GM23338 (cell line): ENCODE results near the gene ARFIP1. TPM values are rescaled to one million over a fixed set of nuclear protein-coding genes. Genes with fewer than 3 reads are reported as not detected.

Experiments
- ATAC-seq: fragments of 200-7000 bp; cut with Tn5 transposase; 3 replicates; pipeline ENCODE4 v1.9.1; 2020
- DNase-seq: peaks from one replicate; pipeline ENCODE4 v3.0.0-alpha.2; 2015; ENCODE audit warnings: low spot score
- H2AFZ ChIP-seq: fragments of 200-600 bp; sonication (generic); 2 replicates; pipeline ENCODE4 v1.8.0; 2016; ENCODE audit warnings: antibody characterized with exemption, mild to moderate bottlenecking, moderate library complexity
- H3F3A ChIP-seq: fragments of 200-600 bp; sonication (generic); replicated peaks from 2 replicates; pipeline ENCODE4 v1.8.0; 2017; ENCODE audit warnings: antibody characterized with exemption, mixed run types, low read depth
- H3K27ac ChIP-seq: fragments of 200-600 bp; sonication (generic); 2 replicates; pipeline ENCODE4 v1.6.1; 2016; ENCODE audit warnings: low read depth
- H3K27me3 ChIP-seq: fragments of 200-600 bp; sonication (generic); 2 replicates; pipeline ENCODE4 v1.8.0; 2016; ENCODE audit warnings: mild to moderate bottlenecking, mixed run types, moderate library complexity; ENCODE audit not compliant: insufficient read depth
- H3K36me3 ChIP-seq: fragments of 200-600 bp; sonication (generic); 2 replicates; pipeline ENCODE4 v1.8.0; 2016; ENCODE audit warnings: mild to moderate bottlenecking; ENCODE audit not compliant: insufficient read depth
- H3K4me1 ChIP-seq: fragments of 200-600 bp; sonication (generic); 2 replicates; pipeline ENCODE4 v1.8.0; 2016; ENCODE audit warnings: mild to moderate bottlenecking, moderate library complexity; ENCODE audit not compliant: insufficient read depth
- H3K4me2 ChIP-seq: fragments of 200-600 bp; sonication (generic); 2 replicates; pipeline ENCODE4 v1.7.1; 2017; ENCODE audit warnings: mixed run types
- H3K4me3 ChIP-seq: fragments of 200-600 bp; sonication (generic); 2 replicates; pipeline ENCODE4 v1.6.1; 2016; ENCODE audit warnings: mixed run types
- H3K79me2 ChIP-seq: fragments of 200-600 bp; sonication (generic); replicated peaks from 2 replicates; pipeline ENCODE4 v1.8.0; 2017; ENCODE audit warnings: mild to moderate bottlenecking; ENCODE audit not compliant: insufficient read depth
- H3K9me2 ChIP-seq: fragments of 200-600 bp; sonication (generic); 2 replicates; pipeline ENCODE4 v1.8.0; 2017; ENCODE audit not compliant: insufficient read depth
- H4K20me1 ChIP-seq: fragments of 200-600 bp; sonication (generic); replicated peaks from 2 replicates; pipeline ENCODE4 v1.8.0; 2017; ENCODE audit warnings: mild to moderate bottlenecking; ENCODE audit not compliant: insufficient read depth
- H3K27ac Mint-ChIP-seq: 2 replicates; pipeline ENCODE4 v1.8.0; 2020; ENCODE audit warnings: inconsistent platforms, mild to moderate bottlenecking, moderate library complexity, mixed read lengths
- H3K27me3 Mint-ChIP-seq: 3 replicates; pipeline ENCODE4 v1.8.0; 2022; ENCODE audit warnings: low read depth, mild to moderate bottlenecking, moderate library complexity, mixed read lengths, inconsistent platforms; ENCODE audit not compliant: insufficient read depth, poor library complexity
- H3K36me3 Mint-ChIP-seq: 3 replicates; pipeline ENCODE4 v1.8.0; 2021; ENCODE audit warnings: low read depth, mild to moderate bottlenecking, inconsistent platforms, moderate library complexity, mixed read lengths
- H3K4me1 Mint-ChIP-seq: 3 replicates; pipeline ENCODE4 v1.8.0; 2020; ENCODE audit warnings: mild to moderate bottlenecking, inconsistent platforms, mixed read lengths
- H3K4me3 Mint-ChIP-seq: 3 replicates; pipeline ENCODE4 v1.8.0; 2021; ENCODE audit warnings: moderate library complexity, mild to moderate bottlenecking, inconsistent platforms, mixed read lengths
- H3K9me3 Mint-ChIP-seq: 3 replicates; pipeline ENCODE4 v1.8.0; 2020; ENCODE audit warnings: moderate library complexity, mild to moderate bottlenecking, inconsistent platforms, mixed read lengths
- CREB1 ChIP-seq: fragments of 250-450 bp; sonication (Bioruptor Pico); IDR thresholded peaks from 2 replicates; pipeline ENCODE4 v1.5.0; 2020; ENCODE audit warnings: low read depth, mild to moderate bottlenecking, moderate library complexity
- ETS1 ChIP-seq: IDR thresholded peaks from 2 replicates; pipeline ENCODE4 v1.6.1; 2016; ENCODE audit warnings: antibody characterized with exemption
- EZH2 ChIP-seq: fragments of 200-600 bp; sonication (generic); IDR thresholded peaks from one replicate; pipeline ENCODE4 v1.8.0; 2017; ENCODE audit warnings: antibody characterized with exemption, mild to moderate bottlenecking, low read depth; ENCODE audit not compliant: unreplicated experiment
- EZH2phosphoT487 ChIP-seq: fragments of 200-600 bp; sonication (generic); IDR thresholded peaks from one replicate; pipeline ENCODE4 v1.8.1; 2018; ENCODE audit warnings: antibody characterized with exemption; ENCODE audit not compliant: unreplicated experiment
- JUNB ChIP-seq: IDR thresholded peaks from one replicate; pipeline ENCODE4 v1.6.1; 2016; ENCODE audit warnings: antibody characterized with exemption; ENCODE audit not compliant: unreplicated experiment
- NANOG ChIP-seq: IDR thresholded peaks from 2 replicates; pipeline ENCODE4 v1.6.1; 2016; ENCODE audit warnings: antibody characterized with exemption, borderline replicate concordance
- POLR2AphosphoS5 ChIP-seq: IDR thresholded peaks from 2 replicates; pipeline ENCODE4 v1.6.1; 2016; ENCODE audit warnings: antibody characterized with exemption, low read depth
- REST ChIP-seq: IDR thresholded peaks from one replicate; pipeline ENCODE4 v1.6.1; 2018; ENCODE audit warnings: antibody characterized with exemption; ENCODE audit not compliant: unreplicated experiment
- STAT1 ChIP-seq: IDR thresholded peaks from one replicate; pipeline ENCODE4 v1.6.1; 2016; ENCODE audit warnings: antibody characterized with exemption; ENCODE audit not compliant: unreplicated experiment
- ZNF114 ChIP-seq: fragments of 250-450 bp; sonication (Bioruptor Pico); IDR thresholded peaks from 2 replicates; pipeline ENCODE4 v1.5.0; 2020; ENCODE audit warnings: mild to moderate bottlenecking, moderate library complexity
- polyA plus RNA-seq: library from polyadenylated mRNA; unstranded; fragments of >200 nt; fragmentation: Nextera tagmentation; extraction: Ambion mirVana; gene quantifications from 2 replicates; pipeline ENCODE4 v1.2.1, GENCODE V29; 2016
- total RNA-seq: library from RNA; depleted of rRNA; stranded (reverse); fragments of >200 nt; shearing (Covaris generic); gene quantifications from 2 replicates; pipeline ENCODE4 v1.2.3, GENCODE V29; 2014
- TF ChIP-seq, protein P1 (sequence below), 2 experiments: fragments of 200-600 bp in 1 of 2; sonication (generic) in 1 of 2; conservative IDR thresholded peaks; 2 replicates each; pipeline versions ENCODE4 v1.5.1 to v1.6.1; 2016 to 2017; ENCODE audit warnings: antibody characterized with exemption in 2 of 2, low read depth in 2 of 2, mild to moderate bottlenecking in 2 of 2, moderate library complexity in 1 of 2
- TF ChIP-seq, protein P2 (sequence below): fragments of 250-450 bp; sonication (Bioruptor Pico); IDR thresholded peaks from 2 replicates; pipeline ENCODE4 v1.5.0; 2020; ENCODE audit warnings: mild to moderate bottlenecking, moderate library complexity

Gene ARFIP1
- total and polyA plus RNA-seq, 2 experiments from 2014 or later: 46.0 to 49.6 TPM

DNA sequence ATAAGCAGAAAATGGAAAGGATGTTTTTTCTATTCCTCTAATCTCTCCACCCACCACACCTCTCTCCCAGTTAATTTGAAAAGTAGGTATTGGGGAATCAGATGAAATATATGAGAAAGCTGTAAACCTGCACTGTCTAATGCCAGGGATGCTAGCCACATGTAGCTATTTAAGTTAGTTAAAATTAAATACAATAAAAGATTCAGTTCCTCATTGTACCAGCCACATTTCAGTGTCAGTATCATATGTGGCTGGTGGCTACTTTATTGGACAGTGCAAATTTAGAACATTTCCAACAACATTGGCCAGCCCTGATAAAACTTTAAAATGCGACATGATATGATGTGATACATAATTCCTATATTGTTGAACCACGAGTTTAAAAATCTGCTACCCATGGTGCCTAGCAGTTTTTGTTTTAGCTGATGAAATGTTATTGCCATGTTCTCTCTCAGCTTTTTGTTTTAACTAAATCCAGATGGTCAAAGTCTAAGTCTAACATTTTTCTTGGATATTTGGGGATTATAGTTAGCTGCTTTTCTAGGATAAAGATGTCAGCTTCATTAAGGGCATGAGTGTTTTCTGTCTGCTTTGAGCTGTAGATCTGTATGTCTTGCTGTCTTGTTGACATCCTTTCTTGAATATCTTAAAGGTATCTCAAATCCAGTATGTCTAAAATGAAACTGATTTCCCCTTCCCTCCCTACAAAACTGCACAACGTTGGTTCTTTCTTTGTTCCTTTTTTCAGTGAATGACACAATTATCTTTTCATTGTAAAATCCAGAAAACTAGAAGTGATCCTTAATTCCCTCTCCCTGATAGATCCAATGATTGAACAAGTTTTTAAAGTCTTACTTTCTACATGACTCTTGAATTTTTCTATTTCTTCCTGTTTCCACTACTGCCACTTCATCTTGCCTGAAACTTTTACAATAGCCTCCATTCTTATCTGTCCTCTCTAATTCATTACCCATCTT, 6.2 kb downstream of the ARFIP1 start:
- Mint-ChIP-seq H3K27ac (no peak overlapping the region), H3K9me3 (no peaks in the 10 kb centered on the region), H3K4me1 (peaks cover 9% of the 10 kb centered on the region), H3K4me3 (no peak overlapping the region), H3K36me3 (no peaks in the 10 kb centered on the region; the same call in 2 of the 3 replicates), H3K27me3 (no peaks in the 10 kb centered on the region)
- H3F3A ChIP-seq: no peaks in the 10 kb centered on the region
- H2AFZ ChIP-seq: no peak overlapping the region
- no peaks in the 10 kb centered on the region for H3K27me3 ChIP-seq
- peaks cover 99% of the 10 kb centered on the region for H3K79me2 ChIP-seq
- H3K4me3 ChIP-seq: no peak overlapping the region
- H4K20me1 ChIP-seq: peaks cover 11% of the 10 kb centered on the region
- no peak for ATAC-seq
- 0 out of 2 replicates have a peak overlapping the region, but pooled peaks have one; percentile 46 for H3K27ac ChIP-seq
- DNase-seq: no peak
- no peak overlapping the region for H3K4me2 ChIP-seq
- H3K4me1 ChIP-seq: peaks cover 5% of the 10 kb centered on the region; the same call in 1 of the 2 replicates
- no peaks in the 10 kb centered on the region for H3K9me2 ChIP-seq
- TF ChIP-seq, protein P1, sequence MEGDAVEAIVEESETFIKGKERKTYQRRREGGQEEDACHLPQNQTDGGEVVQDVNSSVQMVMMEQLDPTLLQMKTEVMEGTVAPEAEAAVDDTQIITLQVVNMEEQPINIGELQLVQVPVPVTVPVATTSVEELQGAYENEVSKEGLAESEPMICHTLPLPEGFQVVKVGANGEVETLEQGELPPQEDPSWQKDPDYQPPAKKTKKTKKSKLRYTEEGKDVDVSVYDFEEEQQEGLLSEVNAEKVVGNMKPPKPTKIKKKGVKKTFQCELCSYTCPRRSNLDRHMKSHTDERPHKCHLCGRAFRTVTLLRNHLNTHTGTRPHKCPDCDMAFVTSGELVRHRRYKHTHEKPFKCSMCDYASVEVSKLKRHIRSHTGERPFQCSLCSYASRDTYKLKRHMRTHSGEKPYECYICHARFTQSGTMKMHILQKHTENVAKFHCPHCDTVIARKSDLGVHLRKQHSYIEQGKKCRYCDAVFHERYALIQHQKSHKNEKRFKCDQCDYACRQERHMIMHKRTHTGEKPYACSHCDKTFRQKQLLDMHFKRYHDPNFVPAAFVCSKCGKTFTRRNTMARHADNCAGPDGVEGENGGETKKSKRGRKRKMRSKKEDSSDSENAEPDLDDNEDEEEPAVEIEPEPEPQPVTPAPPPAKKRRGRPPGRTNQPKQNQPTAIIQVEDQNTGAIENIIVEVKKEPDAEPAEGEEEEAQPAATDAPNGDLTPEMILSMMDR (conservative IDR thresholded peaks at IDR 0.05; ENCODE audit: low read depth in 2 of 2): no peak
- no peak for TF ChIP-seq ZNF114 (CRISPR knock-in tag)
- TF ChIP-seq NANOG: no peak
- TF ChIP-seq EZH2phosphoT487: no peak
- no peak for TF ChIP-seq ETS1
- no peak for TF ChIP-seq REST
- TF ChIP-seq POLR2AphosphoS5: no peak
- TF ChIP-seq STAT1: no peak
- TF ChIP-seq CREB1: no peak
- TF ChIP-seq, protein P2, sequence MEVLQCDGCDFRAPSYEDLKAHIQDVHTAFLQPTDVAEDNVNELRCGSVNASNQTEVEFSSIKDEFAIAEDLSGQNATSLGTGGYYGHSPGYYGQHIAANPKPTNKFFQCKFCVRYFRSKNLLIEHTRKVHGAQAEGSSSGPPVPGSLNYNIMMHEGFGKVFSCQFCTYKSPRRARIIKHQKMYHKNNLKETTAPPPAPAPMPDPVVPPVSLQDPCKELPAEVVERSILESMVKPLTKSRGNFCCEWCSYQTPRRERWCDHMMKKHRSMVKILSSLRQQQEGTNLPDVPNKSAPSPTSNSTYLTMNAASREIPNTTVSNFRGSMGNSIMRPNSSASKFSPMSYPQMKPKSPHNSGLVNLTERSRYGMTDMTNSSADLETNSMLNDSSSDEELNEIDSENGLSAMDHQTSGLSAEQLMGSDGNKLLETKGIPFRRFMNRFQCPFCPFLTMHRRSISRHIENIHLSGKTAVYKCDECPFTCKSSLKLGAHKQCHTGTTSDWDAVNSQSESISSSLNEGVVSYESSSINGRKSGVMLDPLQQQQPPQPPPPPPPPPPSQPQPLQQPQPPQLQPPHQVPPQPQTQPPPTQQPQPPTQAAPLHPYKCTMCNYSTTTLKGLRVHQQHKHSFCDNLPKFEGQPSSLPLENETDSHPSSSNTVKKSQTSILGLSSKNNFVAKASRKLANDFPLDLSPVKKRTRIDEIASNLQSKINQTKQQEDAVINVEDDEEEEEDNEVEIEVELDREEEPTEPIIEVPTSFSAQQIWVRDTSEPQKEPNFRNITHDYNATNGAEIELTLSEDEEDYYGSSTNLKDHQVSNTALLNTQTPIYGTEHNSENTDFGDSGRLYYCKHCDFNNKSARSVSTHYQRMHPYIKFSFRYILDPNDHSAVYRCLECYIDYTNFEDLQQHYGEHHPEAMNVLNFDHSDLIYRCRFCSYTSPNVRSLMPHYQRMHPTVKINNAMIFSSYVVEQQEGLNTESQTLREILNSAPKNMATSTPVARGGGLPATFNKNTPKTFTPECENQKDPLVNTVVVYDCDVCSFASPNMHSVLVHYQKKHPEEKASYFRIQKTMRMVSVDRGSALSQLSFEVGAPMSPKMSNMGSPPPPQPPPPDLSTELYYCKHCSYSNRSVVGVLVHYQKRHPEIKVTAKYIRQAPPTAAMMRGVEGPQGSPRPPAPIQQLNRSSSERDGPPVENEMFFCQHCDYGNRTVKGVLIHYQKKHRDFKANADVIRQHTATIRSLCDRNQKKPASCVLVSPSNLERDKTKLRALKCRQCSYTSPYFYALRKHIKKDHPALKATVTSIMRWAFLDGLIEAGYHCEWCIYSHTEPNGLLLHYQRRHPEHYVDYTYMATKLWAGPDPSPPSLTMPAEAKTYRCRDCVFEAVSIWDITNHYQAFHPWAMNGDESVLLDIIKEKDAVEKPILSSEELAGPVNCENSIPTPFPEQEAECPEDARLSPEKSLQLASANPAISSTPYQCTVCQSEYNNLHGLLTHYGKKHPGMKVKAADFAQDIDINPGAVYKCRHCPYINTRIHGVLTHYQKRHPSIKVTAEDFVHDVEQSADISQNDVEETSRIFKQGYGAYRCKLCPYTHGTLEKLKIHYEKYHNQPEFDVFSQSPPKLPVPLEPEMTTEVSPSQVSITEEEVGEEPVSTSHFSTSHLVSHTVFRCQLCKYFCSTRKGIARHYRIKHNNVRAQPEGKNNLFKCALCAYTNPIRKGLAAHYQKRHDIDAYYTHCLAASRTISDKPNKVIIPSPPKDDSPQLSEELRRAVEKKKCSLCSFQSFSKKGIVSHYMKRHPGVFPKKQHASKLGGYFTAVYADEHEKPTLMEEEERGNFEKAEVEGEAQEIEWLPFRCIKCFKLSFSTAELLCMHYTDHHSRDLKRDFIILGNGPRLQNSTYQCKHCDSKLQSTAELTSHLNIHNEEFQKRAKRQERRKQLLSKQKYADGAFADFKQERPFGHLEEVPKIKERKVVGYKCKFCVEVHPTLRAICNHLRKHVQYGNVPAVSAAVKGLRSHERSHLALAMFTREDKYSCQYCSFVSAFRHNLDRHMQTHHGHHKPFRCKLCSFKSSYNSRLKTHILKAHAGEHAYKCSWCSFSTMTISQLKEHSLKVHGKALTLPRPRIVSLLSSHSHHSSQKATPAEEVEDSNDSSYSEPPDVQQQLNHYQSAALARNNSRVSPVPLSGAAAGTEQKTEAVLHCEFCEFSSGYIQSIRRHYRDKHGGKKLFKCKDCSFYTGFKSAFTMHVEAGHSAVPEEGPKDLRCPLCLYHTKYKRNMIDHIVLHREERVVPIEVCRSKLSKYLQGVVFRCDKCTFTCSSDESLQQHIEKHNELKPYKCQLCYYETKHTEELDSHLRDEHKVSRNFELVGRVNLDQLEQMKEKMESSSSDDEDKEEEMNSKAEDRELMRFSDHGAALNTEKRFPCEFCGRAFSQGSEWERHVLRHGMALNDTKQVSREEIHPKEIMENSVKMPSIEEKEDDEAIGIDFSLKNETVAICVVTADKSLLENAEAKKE: no peak
- no peak for TF ChIP-seq JUNB
- no peak for TF ChIP-seq EZH2
- H3K36me3 ChIP-seq: no peaks in the 10 kb centered on the region
